LoVo (cell line): Measurements from ENCODE around the gene RNF126.
"Not testable (repeated sequence)": the region's sequence is repeated elsewhere in the genome, so short reads cannot be mapped to it uniquely, and the experiment has no call there.

Source experiments
- DNase-seq: peaks from one replicate; pipeline ENCODE4 v3.0.0-alpha.2; 2016; ENCODE audit warnings: low spot score

The RNF126 gene

GRCh38 chr19:611481-611868, 51.5 kb downstream of the RNF126 start:
- DNase-seq, result no peak

- no peak for DNase-seq
These were observed 52.1 kb downstream of the RNF126 start for GRCh38 chr19:610801-611480.

- DNase-seq, result no peak
These were observed 52.8 kb downstream of the RNF126 start for GRCh38 chr19:610071-610800.

GRCh38 chr19:609004-609346, 54.0 kb downstream of the RNF126 start:
- DNase-seq, result no peak

- DNase-seq, result no peak
These were observed 54.6 kb downstream of the RNF126 start for GRCh38 chr19:608155-609003.

GRCh38 chr19:607301-608154, 55.5 kb downstream of the RNF126 start:
- DNase-seq, result no peak

- not testable (repeated sequence) for DNase-seq
These were observed 57.7 kb downstream of the RNF126 start for GRCh38 chr19:605061-605971.

- DNase-seq, result no peak
These were observed 58.7 kb downstream of the RNF126 start for GRCh38 chr19:604355-604754.

GRCh38 chr19:603779-604178, 59.2 kb downstream of the RNF126 start:
- DNase-seq, result not testable (repeated sequence)

- DNase-seq, result not testable (repeated sequence)
These were observed 59.7 kb downstream of the RNF126 start for GRCh38 chr19:603302-603639.

- no peak for DNase-seq
These were observed 60.4 kb downstream of the RNF126 start for GRCh38 chr19:602391-603301.

- no peak for DNase-seq
These were observed 61.2 kb downstream of the RNF126 start for GRCh38 chr19:601790-602189.

- no peak for DNase-seq
These were observed 61.7 kb downstream of the RNF126 start for GRCh38 chr19:601310-601709.
